Nephron (organoid): Measurements from ENCODE around the gene ITGB5.

Experiments
- H3K27ac Mint-ChIP-seq, 3 experiments: 2 replicates each; pipeline ENCODE4 v1.8.0; 2020; ENCODE audit warnings: mixed read lengths in 3 of 3, mild to moderate bottlenecking in 2 of 3, moderate library complexity in 1 of 3
- H3K27me3 Mint-ChIP-seq: 2 replicates; pipeline ENCODE4 v1.8.0; 2021; ENCODE audit warnings: low read depth, mild to moderate bottlenecking, moderate library complexity, mixed read lengths
- H3K36me3 Mint-ChIP-seq: 2 replicates; pipeline ENCODE4 v1.8.0; 2020; ENCODE audit warnings: low read depth, mixed read lengths
- H3K4me1 Mint-ChIP-seq: 2 replicates; pipeline ENCODE4 v1.8.0; 2020; ENCODE audit warnings: mixed read lengths
- H3K4me3 Mint-ChIP-seq, 3 experiments: 2 replicates each; pipeline ENCODE4 v1.8.0; 2020; ENCODE audit warnings: mild to moderate bottlenecking in 3 of 3, mixed read lengths in 3 of 3, moderate library complexity in 2 of 3
- H3K9me3 Mint-ChIP-seq: 2 replicates; pipeline ENCODE4 v1.8.0; 2020; ENCODE audit warnings: mixed read lengths
- CTCF ChIP-seq, 3 experiments: fragments of 200-600 bp; sonication (generic); IDR thresholded peaks; one replicate each; pipeline ENCODE4 v1.5.0; 2021; ENCODE audit warnings: antibody characterized with exemption in 3 of 3; ENCODE audit not compliant: unreplicated experiment in 3 of 3

Gene ITGB5

GRCh38 chr3:124918524-124918923, 31.4 kb upstream of the ITGB5 start:
- no peak overlapping the region for H3K27ac Mint-ChIP-seq

GRCh38 chr3:124916837-124917409, 29.8 kb upstream of the ITGB5 start:
- no peak overlapping the region for H3K27ac Mint-ChIP-seq
- H3K9me3 Mint-ChIP-seq: no peaks in the 10 kb centered on the region
- H3K4me3 Mint-ChIP-seq: no peak overlapping the region
- no peak for TF ChIP-seq CTCF (IDR thresholded peaks at IDR 0.05; ENCODE audit: unreplicated experiment in 3 of 3)
- H3K4me1 Mint-ChIP-seq: no peaks in the 10 kb centered on the region
- H3K36me3 Mint-ChIP-seq: no peaks in the 10 kb centered on the region
- peaks cover 19% of the 10 kb centered on the region for H3K27me3 Mint-ChIP-seq

More at GRCh38 chr3:124918524-124918923, 31.4 kb upstream of the ITGB5 start:
- Mint-ChIP-seq H3K27me3 (peaks cover 22% of the 10 kb centered on the region), H3K4me3 (no peak overlapping the region), H3K9me3 (no peaks in the 10 kb centered on the region), H3K36me3 (no peaks in the 10 kb centered on the region), H3K4me1 (no peaks in the 10 kb centered on the region)
- no peak for TF ChIP-seq CTCF (IDR thresholded peaks at IDR 0.05; ENCODE audit: unreplicated experiment in 3 of 3)

- TF ChIP-seq CTCF (IDR thresholded peaks at IDR 0.05; ENCODE audit: unreplicated experiment in 3 of 3): no peak
- Mint-ChIP-seq H3K27ac (no peak overlapping the region), H3K27me3 (peaks cover 19% of the 10 kb centered on the region), H3K36me3 (no peaks in the 10 kb centered on the region), H3K4me3 (no peak overlapping the region), H3K4me1 (no peaks in the 10 kb centered on the region), H3K9me3 (no peaks in the 10 kb centered on the region)
Observed at GRCh38 chr3:124915254-124915653, 28.1 kb upstream of the ITGB5 start.

- no peak for TF ChIP-seq CTCF (IDR thresholded peaks at IDR 0.05; ENCODE audit: unreplicated experiment in 3 of 3)
- no peak overlapping the region for H3K4me3 Mint-ChIP-seq
- H3K36me3 Mint-ChIP-seq: no peaks in the 10 kb centered on the region
- no peaks in the 10 kb centered on the region for H3K9me3 Mint-ChIP-seq
- peaks cover 23% of the 10 kb centered on the region for H3K27me3 Mint-ChIP-seq
- H3K4me1 Mint-ChIP-seq: no peaks in the 10 kb centered on the region
- no peak overlapping the region for H3K27ac Mint-ChIP-seq
Observed at GRCh38 chr3:124907957-124908356, 20.8 kb upstream of the ITGB5 start.

- TF ChIP-seq CTCF (IDR thresholded peaks at IDR 0.05; ENCODE audit: unreplicated experiment in 3 of 3): no peak
- Mint-ChIP-seq H3K4me1 (peaks cover 4% of the 10 kb centered on the region), H3K4me3 (no peak overlapping the region), H3K36me3 (no peaks in the 10 kb centered on the region), H3K27me3 (peaks cover 34% of the 10 kb centered on the region), H3K9me3 (no peaks in the 10 kb centered on the region), H3K27ac (no peak overlapping the region)
Observed at GRCh38 chr3:124904835-124905492, 17.8 kb upstream of the ITGB5 start.
